ENCODE measurements around the gene NARS2. TPM values are rescaled to one million over a fixed set of nuclear protein-coding genes. Genes with fewer than 3 reads are reported as not detected.
"Not testable (repeated sequence)": the region's sequence is repeated elsewhere in the genome, so short reads cannot be mapped to it uniquely, and the experiment has no call there.

The NARS2 gene
- total and polyA plus RNA-seq, 8 donors: 5.1 to 15.0 (median 7.9) TPM

- Histone ChIP-seq H3K27me3 (no peaks in the 10 kb centered on the region), H3K4me3 (no peak overlapping the region), H3K27ac (no peak overlapping the region), H3K9me3 (no peaks in the 10 kb centered on the region), H3K36me3 (no peaks in the 10 kb centered on the region), H3K4me1 (peaks cover 0 to 10% (median 6%) of the 10 kb centered on the region in 3 donors)
- no peak for ATAC-seq
- FAIRE-seq: no peak
- WGBS, 2 donors: 92 to 98% methylated on average over 2 of the region's 2 CpGs
- DNase-seq: no peak
- intact Hi-C loops (cut with DNase I): no loop called here
- TF ChIP-seq, protein P1, sequence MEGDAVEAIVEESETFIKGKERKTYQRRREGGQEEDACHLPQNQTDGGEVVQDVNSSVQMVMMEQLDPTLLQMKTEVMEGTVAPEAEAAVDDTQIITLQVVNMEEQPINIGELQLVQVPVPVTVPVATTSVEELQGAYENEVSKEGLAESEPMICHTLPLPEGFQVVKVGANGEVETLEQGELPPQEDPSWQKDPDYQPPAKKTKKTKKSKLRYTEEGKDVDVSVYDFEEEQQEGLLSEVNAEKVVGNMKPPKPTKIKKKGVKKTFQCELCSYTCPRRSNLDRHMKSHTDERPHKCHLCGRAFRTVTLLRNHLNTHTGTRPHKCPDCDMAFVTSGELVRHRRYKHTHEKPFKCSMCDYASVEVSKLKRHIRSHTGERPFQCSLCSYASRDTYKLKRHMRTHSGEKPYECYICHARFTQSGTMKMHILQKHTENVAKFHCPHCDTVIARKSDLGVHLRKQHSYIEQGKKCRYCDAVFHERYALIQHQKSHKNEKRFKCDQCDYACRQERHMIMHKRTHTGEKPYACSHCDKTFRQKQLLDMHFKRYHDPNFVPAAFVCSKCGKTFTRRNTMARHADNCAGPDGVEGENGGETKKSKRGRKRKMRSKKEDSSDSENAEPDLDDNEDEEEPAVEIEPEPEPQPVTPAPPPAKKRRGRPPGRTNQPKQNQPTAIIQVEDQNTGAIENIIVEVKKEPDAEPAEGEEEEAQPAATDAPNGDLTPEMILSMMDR (IDR thresholded peaks at IDR 0.05): no peak
Observed at GRCh38 chr11:78552881-78553280, 21.8 kb downstream of the NARS2 start.

DNA sequence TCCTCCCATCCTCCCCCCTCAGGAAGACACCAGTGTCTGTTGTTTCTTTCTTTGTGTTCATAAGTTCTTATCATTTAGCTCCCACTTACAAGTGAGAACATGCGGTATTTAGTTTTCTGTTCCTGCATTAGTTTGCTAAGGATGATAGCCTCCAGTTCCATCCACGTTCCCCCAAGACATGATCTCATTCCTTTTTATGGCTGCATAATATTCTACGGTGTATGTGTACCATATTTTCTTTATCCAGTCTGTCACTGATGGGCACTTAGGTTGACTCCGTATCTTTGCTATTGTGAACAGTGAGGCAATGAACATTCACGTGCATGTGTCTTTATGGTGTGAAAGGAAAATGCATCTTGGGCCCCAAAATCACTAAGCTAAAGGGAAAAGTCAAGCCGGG is 22.5 kb downstream of the NARS2 start:
- intact Hi-C loops (cut with DNase I); H3K27me3 ChIP-seq; H3K36me3 ChIP-seq; H3K9me3 ChIP-seq; DNase-seq; FAIRE-seq; H3K4me3 ChIP-seq; H3K27ac ChIP-seq; ATAC-seq: not testable (repeated sequence)
- 97 to 98% methylated on average over 6 of the region's 6 CpGs for WGBS, 2 donors
- H3K4me1 ChIP-seq: peaks cover 0 to 10% (median 6%) of the 10 kb centered on the region in 3 donors

DNA sequence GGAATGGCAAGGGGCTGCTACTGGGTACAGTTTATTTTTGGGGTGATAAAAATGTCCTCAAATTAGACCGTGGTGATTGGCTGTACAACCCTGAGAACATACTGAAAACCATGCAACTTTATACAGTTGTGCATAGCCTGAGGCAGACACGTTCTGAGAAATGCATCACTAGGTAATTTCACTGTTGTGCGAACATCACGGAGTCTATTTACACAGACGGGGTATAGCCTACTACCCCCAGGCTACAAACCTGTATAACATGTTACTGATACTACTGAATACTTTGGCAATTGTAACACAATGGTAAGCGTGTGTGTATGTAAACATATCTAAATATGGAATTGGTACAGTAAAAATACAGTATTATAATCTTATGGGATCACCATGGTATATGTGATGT is 23.6 kb downstream of the NARS2 start:
- Histone ChIP-seq H3K27me3 (no peaks in the 10 kb centered on the region), H3K4me3 (no peak overlapping the region), H3K36me3 (no peaks in the 10 kb centered on the region), H3K4me1 (peaks cover 0 to 10% (median 6%) of the 10 kb centered on the region in 3 donors), H3K27ac (no peak overlapping the region), H3K9me3 (no peaks in the 10 kb centered on the region)
- TF ChIP-seq, protein P1 (IDR thresholded peaks at IDR 0.05): no peak
- FAIRE-seq (no peak), ATAC-seq (no peak), DNase-seq (no peak)
- intact Hi-C loops (cut with DNase I): no loop called here
- 71% methylated on average over 6 of the region's 6 CpGs for WGBS, 2 donors

GRCh38 chr11:78549624-78550409 is 24.8 kb downstream of the NARS2 start:
- ATAC-seq (peak; percentile 37 to 79 (median 65)), DNase-seq (no peak), FAIRE-seq (no peak)
- Histone ChIP-seq H3K27ac (no peak overlapping the region), H3K4me3 (no peak overlapping the region), H3K36me3 (no peaks in the 10 kb centered on the region), H3K9me3 (no peaks in the 10 kb centered on the region), H3K27me3 (no peaks in the 10 kb centered on the region), H3K4me1 (peaks cover 0 to 10% (median 6%) of the 10 kb centered on the region in 3 donors)
- WGBS, 2 donors: 31 to 42% methylated on average over 3 of the region's 3 CpGs
- intact Hi-C loops (cut with DNase I): no loop called here
- TF ChIP-seq, protein P1 (IDR thresholded peaks at IDR 0.05): no peak

GRCh38 chr11:78548911-78549590 is 25.6 kb downstream of the NARS2 start:
- Histone ChIP-seq H3K9me3 (no peaks in the 10 kb centered on the region), H3K4me1 (peaks cover 0 to 10% (median 6%) of the 10 kb centered on the region in 3 donors), H3K36me3 (no peaks in the 10 kb centered on the region), H3K27me3 (no peaks in the 10 kb centered on the region), H3K4me3 (no peak overlapping the region), H3K27ac (no peak overlapping the region)
- TF ChIP-seq, protein P1 (IDR thresholded peaks at IDR 0.05): no peak
- intact Hi-C loops (cut with DNase I): no loop called here
- 68 to 72% methylated on average over 2 of the region's 2 CpGs for WGBS, 2 donors
- ATAC-seq: no peak
- no peak for DNase-seq
- no peak for FAIRE-seq
